OCI-LY1 (cell line): ENCODE measurements around the gene PRKCE.

Source experiments
- H2AFZ ChIP-seq: fragments of 200-600 bp; sonication (generic), shearing (Covaris generic); 2 replicates; pipeline ENCODE4 v1.6.0; 2014; ENCODE audit warnings: antibody characterized with exemption, mild to moderate bottlenecking, low read length
- H3F3A ChIP-seq: fragments of 200-600 bp; sonication (generic), shearing (Covaris generic); 2 replicates; pipeline ENCODE4 v1.6.0; 2014; ENCODE audit warnings: mild to moderate bottlenecking, antibody characterized with exemption, low read length, moderate library complexity; ENCODE audit not compliant: insufficient read depth
- H3K27ac ChIP-seq: fragments of 200-600 bp; sonication (generic); 2 replicates; pipeline ENCODE4 v1.5.1; 2014; ENCODE audit warnings: low read length, mixed run types, mild to moderate bottlenecking, low read depth; ENCODE audit not compliant: poor library complexity, severe bottlenecking
- H3K27me3 ChIP-seq: fragments of 200-600 bp; sonication (generic); 2 replicates; pipeline ENCODE4 v1.6.0; 2014; ENCODE audit warnings: antibody characterized with exemption, mild to moderate bottlenecking, low read length, moderate library complexity; ENCODE audit not compliant: insufficient read depth
- H3K36me3 ChIP-seq: fragments of 200-600 bp; sonication (generic); 2 replicates; pipeline ENCODE4 v1.6.1; 2014; ENCODE audit warnings: mild to moderate bottlenecking, antibody characterized with exemption, low read length, moderate library complexity, mixed read lengths; ENCODE audit not compliant: insufficient read depth
- H3K4me1 ChIP-seq: fragments of 200-600 bp; sonication (generic); 2 replicates; pipeline ENCODE4 v1.5.1; 2014; ENCODE audit warnings: mild to moderate bottlenecking, low read length, moderate library complexity; ENCODE audit not compliant: insufficient read depth, severe bottlenecking
- H3K4me2 ChIP-seq: fragments of 200-600 bp; sonication (generic), shearing (Covaris generic); 2 replicates; pipeline ENCODE4 v1.6.1; 2014; ENCODE audit warnings: low read length
- H3K4me3 ChIP-seq: fragments of 200-600 bp; sonication (generic); 2 replicates; pipeline ENCODE4 v1.5.1; 2014; ENCODE audit warnings: low read length, low read depth, mild to moderate bottlenecking, mixed read lengths; ENCODE audit not compliant: poor library complexity, severe bottlenecking
- H3K79me2 ChIP-seq: fragments of 200-600 bp; shearing (Covaris generic); 2 replicates; pipeline ENCODE4 v1.6.1; 2016; ENCODE audit warnings: mixed run types, low read length, mixed read lengths; ENCODE audit not compliant: insufficient read depth
- H3K9ac ChIP-seq: fragments of 200-600 bp; sonication (generic), shearing (Covaris generic); 2 replicates; pipeline ENCODE4 v1.6.1; 2014; ENCODE audit warnings: mild to moderate bottlenecking, low read length, mixed read lengths
- H3K9me2 ChIP-seq: fragments of 200-600 bp; sonication (generic), shearing (Covaris generic); 2 replicates; pipeline ENCODE4 v1.6.1; 2014; ENCODE audit warnings: low read depth, mild to moderate bottlenecking, low read length, mixed read lengths
- H3K9me3 ChIP-seq: fragments of 200-600 bp; shearing (Covaris generic); 2 replicates; pipeline ENCODE4 v1.6.1; 2014; ENCODE audit warnings: low read length, mixed read lengths
- H4K20me1 ChIP-seq: fragments of 200-600 bp; sonication (generic), shearing (Covaris generic); 2 replicates; pipeline ENCODE4 v1.6.0; 2016; ENCODE audit warnings: mild to moderate bottlenecking, low read length; ENCODE audit not compliant: insufficient read depth
- CTCF ChIP-seq: fragments of 200-600 bp; sonication (generic), shearing (Covaris generic); IDR thresholded peaks from 2 replicates; pipeline ENCODE4 v1.5.1; 2017; ENCODE audit warnings: mild to moderate bottlenecking, antibody characterized with exemption, low read length, moderate library complexity, mixed read lengths
- EZH2 ChIP-seq: fragments of 200-600 bp; sonication (generic), shearing (Covaris generic); IDR thresholded peaks from 2 replicates; pipeline ENCODE4 v1.8.0; 2017; ENCODE audit warnings: borderline replicate concordance, mixed run types, mild to moderate bottlenecking, antibody characterized with exemption, low read length, moderate library complexity, mixed read lengths

PRKCE gene

GRCh38 chr2:46127176-46127575 lies 475.7 kb downstream of the PRKCE start:
- H3K4me2 ChIP-seq: no peak overlapping the region
- H3K27me3 ChIP-seq: no peaks in the 10 kb centered on the region
- H3K79me2 ChIP-seq: no peaks in the 10 kb centered on the region
- no peaks in the 10 kb centered on the region for H3K9me3 ChIP-seq
- TF ChIP-seq EZH2 (no peak), CTCF (no peak)
- H3K9me2 ChIP-seq: no peaks in the 10 kb centered on the region
- no peak overlapping the region for H3K9ac ChIP-seq
- no peak overlapping the region for H3K4me3 ChIP-seq
- H2AFZ ChIP-seq: no peak overlapping the region
- H3K4me1 ChIP-seq: no peaks in the 10 kb centered on the region
- H3K27ac ChIP-seq: no peak overlapping the region
- H4K20me1 ChIP-seq: no peaks in the 10 kb centered on the region
- no peaks in the 10 kb centered on the region for H3F3A ChIP-seq
- H3K36me3 ChIP-seq: no peaks in the 10 kb centered on the region

GRCh38 chr2:46130511-46130910 lies 479.0 kb downstream of the PRKCE start:
- Histone ChIP-seq H3K9me2 (no peaks in the 10 kb centered on the region), H3K79me2 (no peaks in the 10 kb centered on the region), H3K36me3 (no peaks in the 10 kb centered on the region), H3K4me3 (no peak overlapping the region), H3K9me3 (no peaks in the 10 kb centered on the region), H4K20me1 (no peaks in the 10 kb centered on the region), H3K27ac (no peak overlapping the region), H3K9ac (no peak overlapping the region), H3F3A (no peaks in the 10 kb centered on the region), H3K4me2 (no peak overlapping the region), H3K27me3 (no peaks in the 10 kb centered on the region), H2AFZ (no peak overlapping the region), H3K4me1 (no peaks in the 10 kb centered on the region)
- no peak for TF ChIP-seq EZH2
- TF ChIP-seq CTCF: no peak

GRCh38 chr2:46132996-46133395 lies 481.5 kb downstream of the PRKCE start:
- Histone ChIP-seq H3K27me3 (no peaks in the 10 kb centered on the region), H3K9me2 (no peaks in the 10 kb centered on the region), H3K4me1 (no peaks in the 10 kb centered on the region), H3K4me2 (no peak overlapping the region), H4K20me1 (no peaks in the 10 kb centered on the region), H3K9me3 (no peaks in the 10 kb centered on the region), H2AFZ (no peak overlapping the region), H3K4me3 (no peak overlapping the region), H3F3A (no peaks in the 10 kb centered on the region), H3K27ac (no peak overlapping the region), H3K36me3 (no peaks in the 10 kb centered on the region), H3K9ac (no peak overlapping the region), H3K79me2 (no peaks in the 10 kb centered on the region)
- no peak for TF ChIP-seq CTCF
- no peak for TF ChIP-seq EZH2
